HepG2 (cell line): ENCODE results near the gene MFAP4. TPM values are rescaled to one million over a fixed set of nuclear protein-coding genes. Genes with fewer than 3 reads are reported as not detected.

Source experiments
- ATAC-seq: fragments of 200-7000 bp; cut with Tn5 transposase; 3 replicates; pipeline ENCODE4 v1.9.1; 2020; ENCODE audit warnings: mild to moderate bottlenecking, moderate library complexity
- BruUV-seq: library from RNA; stranded (reverse); fragments of 400-500 nt; replicated peaks from 2 replicates; lab custom pipeline; 2021; lab: Mats Ljungman, UMichigan
- CTCF ChIA-PET: fragments of 300-600 bp; formaldehyde crosslinking; extraction: SDS; loops from one replicate; lab custom pipeline; 2021; ENCODE audit warnings: low total read pairs, inconsistent platforms, low intra/inter-chr PET ratio; lab: Yijun Ruan, JAX
- POLR2A ChIA-PET: fragments of 350-600 bp; sonication (Branson Sonifier 250); formaldehyde crosslinking; loops from one replicate; lab custom pipeline; 2020; ENCODE audit warnings: antibody characterized with exemption, inconsistent platforms; lab: Yijun Ruan, JAX
- DNase-seq: peaks from one replicate; pipeline ENCODE4 v3.0.0-alpha.2; 2015; ENCODE audit warnings: low spot score
- FAIRE-seq: peaks from 3 replicates; lab custom pipeline; 2011; peaks lifted over from hg19 to GRCh38; lab: Jason Lieb, UNC
- H2AFZ ChIP-seq: one replicate; pipeline ENCODE4 v1.6.1; 2011; ENCODE audit warnings: low read length, inconsistent platforms
- H3K27ac ChIP-seq: fragments of 300-600 bp; 3 replicates; pipeline ENCODE4 v1.8.0; 2011; ENCODE audit warnings: mixed run types, mild to moderate bottlenecking, mixed read lengths, low read length, inconsistent platforms; ENCODE audit not compliant: insufficient read depth; ENCODE audit errors: extremely low read length
- H3K27me3 ChIP-seq, 2 experiments: fragments of 200-600 bp in 1 of 2; 2 replicates in 1 of 2; 3 replicates in 1 of 2; pipeline versions ENCODE4 v1.6.0 to v1.8.0; 2011; ENCODE audit warnings: low read length in 2 of 2, mild to moderate bottlenecking in 2 of 2, moderate library complexity in 2 of 2, inconsistent platforms in 1 of 2; ENCODE audit not compliant: insufficient read depth in 2 of 2, control insufficient read depth in 1 of 2
- H3K36me3 ChIP-seq, 2 experiments: fragments of 200-600 bp in 1 of 2; replicated peaks in 1 of 2; 2 replicates in 1 of 2; 3 replicates in 1 of 2; pipeline versions ENCODE4 v1.5.1 to v1.8.0; 2011; ENCODE audit warnings: low read length in 2 of 2, inconsistent platforms in 1 of 2; ENCODE audit not compliant: insufficient read depth in 2 of 2, control insufficient read depth in 1 of 2
- H3K4me1 ChIP-seq: 2 replicates; pipeline ENCODE4 v1.5.1; 2012; ENCODE audit warnings: low read length, inconsistent platforms; ENCODE audit not compliant: insufficient read depth
- H3K4me2 ChIP-seq: 2 replicates; pipeline ENCODE4 v1.6.0; 2011; ENCODE audit warnings: low read depth, low read length, inconsistent platforms
- H3K4me3 ChIP-seq, 3 experiments: fragments of 200-600 bp in 1 of 3; sonication (generic), shearing (Covaris generic) in 1 of 3; replicated peaks in 1 of 3; 2 replicates each; pipeline ENCODE4 v1.5.1; 2011 to 2016; ENCODE audit warnings: low read length in 3 of 3, inconsistent platforms in 2 of 3, low read depth in 2 of 3, mild to moderate bottlenecking in 2 of 3, control low read depth in 1 of 3, mixed read lengths in 1 of 3; ENCODE audit not compliant: insufficient read depth in 1 of 3
- H3K79me2 ChIP-seq: one replicate; pipeline ENCODE4 v1.6.1; 2011; ENCODE audit warnings: low read length, inconsistent platforms; ENCODE audit not compliant: insufficient read depth
- H3K9ac ChIP-seq: 2 replicates; pipeline ENCODE4 v1.6.0; 2011; ENCODE audit warnings: mild to moderate bottlenecking, low read depth, low read length, inconsistent platforms; ENCODE audit not compliant: insufficient read depth
- H3K9me3 ChIP-seq: 2 replicates; pipeline ENCODE4 v1.5.1; 2012; ENCODE audit warnings: mild to moderate bottlenecking, low read length
- H4K20me1 ChIP-seq: 2 replicates; pipeline ENCODE4 v1.6.0; 2011; ENCODE audit warnings: inconsistent platforms, mild to moderate bottlenecking, low read length, moderate library complexity; ENCODE audit not compliant: insufficient read depth
- CC2D1A ChIP-seq: sonication (generic); formaldehyde crosslinking; IDR thresholded peaks from 2 replicates; pipeline ENCODE4 v1.8.1; 2023; ENCODE audit warnings: mild to moderate bottlenecking, missing genetic modification reagents
- FOXA1 ChIP-seq, 2 experiments: fragments of 450-650 bp in 1 of 2; sonication (generic) in 1 of 2; formaldehyde crosslinking in 1 of 2; IDR thresholded peaks; 2 replicates each; pipeline versions ENCODE4 v1.4.0 to v1.6.1; 2016 to 2020; ENCODE audit warnings: missing genetic modification reagents in 1 of 2
- PHF5A ChIP-seq: IDR thresholded peaks from one replicate; pipeline ENCODE4 v1.6.1; 2018; ENCODE audit warnings: low read depth, missing genetic modification reagents; ENCODE audit not compliant: unreplicated experiment
- SIN3A ChIP-seq: IDR thresholded peaks from 2 replicates; pipeline ENCODE4 v1.6.1; 2011; ENCODE audit warnings: low read depth, mild to moderate bottlenecking, control low read depth, low read length, borderline replicate concordance
- ZNF235 ChIP-seq: sonication (generic); formaldehyde crosslinking; IDR thresholded peaks from 2 replicates; pipeline ENCODE4 v1.8.1; 2023; ENCODE audit warnings: mild to moderate bottlenecking, missing genetic modification reagents, borderline replicate concordance
- ZNF24 ChIP-seq: fragments of 450-650 bp; IDR thresholded peaks from 2 replicates; pipeline ENCODE4 v1.6.1; 2017; ENCODE audit warnings: antibody characterized with exemption, mild to moderate bottlenecking
- ZNF333 ChIP-seq: sonication (generic); formaldehyde crosslinking; IDR thresholded peaks from 2 replicates; pipeline ENCODE4 v1.4.0; 2020; ENCODE audit warnings: mild to moderate bottlenecking, missing genetic modification reagents, borderline replicate concordance
- ZNF552 ChIP-seq: sonication (generic); formaldehyde crosslinking; IDR thresholded peaks from 2 replicates; pipeline ENCODE4 v1.9.0; 2022; ENCODE audit warnings: missing genetic modification reagents, mild to moderate bottlenecking, borderline replicate concordance
- ZNF766 ChIP-seq: sonication (generic); formaldehyde crosslinking; IDR thresholded peaks from 2 replicates; pipeline ENCODE4 v1.5.0; 2020; ENCODE audit warnings: missing genetic modification reagents, borderline replicate concordance
- ZNF775 ChIP-seq: sonication (generic); formaldehyde crosslinking; IDR thresholded peaks from 2 replicates; pipeline ENCODE4 v1.4.0; 2020; ENCODE audit warnings: missing genetic modification reagents, mild to moderate bottlenecking, moderate library complexity, borderline replicate concordance
- WGBS: methylation state at CpG from one replicate; pipeline ENCODE4 v1.1.6; 2017; ENCODE audit warnings: low lambda C conversion rate; 5-methylcytosine and 5-hydroxymethylcytosine counted together
- in situ Hi-C: cut with HindIII; loops from 2 replicates; pipeline ENCODE4 v1.10.0; 2017; ENCODE audit warnings: low pct_unique_long_range_greater_than_20kb; ENCODE audit not compliant: extremely low pct_ligation_motif_present
- intact Hi-C: fragments of 100-400 bp; cut with micrococcal nuclease; formaldehyde crosslinking; loops from one replicate; pipeline ENCODE4 v1.10.0; 2022; ENCODE audit not compliant: unreplicated experiment
- polyA plus RNA-seq, 8 experiments: library from polyadenylated mRNA; depleted of rRNA in 3 of 8; stranded (reverse) in 7 of 8; unstranded in 1 of 8; fragments of >200 nt; fragmentation: Illumina TruSeq in 4 of 8; extraction: Trizol in 4 of 8; gene quantifications; 2 replicates each; pipeline versions ENCODE4 v1.2.1 to v1.2.3, GENCODE V29; 2011 to 2016; ENCODE audit warnings: low read depth in 4 of 8, missing spikeins in 1 of 8, mixed read lengths in 1 of 8; ENCODE audit not compliant: insufficient read depth in 1 of 8
- total RNA-seq, 5 experiments: library from RNA; depleted of rRNA; stranded (reverse); fragments of >200 nt; fragmentation: Illumina TruSeq; extraction: Trizol; gene quantifications; 2 replicates each; pipeline ENCODE4 v1.2.3, GENCODE V29; 2016; ENCODE audit warnings: low read depth in 1 of 5
- TF ChIP-seq, protein P1 (sequence below): IDR thresholded peaks from 2 replicates; pipeline ENCODE4 v1.6.1; 2012; ENCODE audit warnings: low read length, improper control_type of control experiment
- TF ChIP-seq, protein P2 (sequence below): sonication (generic); formaldehyde crosslinking; IDR thresholded peaks from 2 replicates; pipeline ENCODE4 v1.9.0; 2022; ENCODE audit warnings: missing genetic modification reagents, mild to moderate bottlenecking, borderline replicate concordance

MFAP4 gene
- total and polyA plus RNA-seq, 2 of the 13 experiments (the other 11 are each of a cell fraction or from before 2014, with no cell fraction given), result 0.08 TPM; not detected in 1

DNA sequence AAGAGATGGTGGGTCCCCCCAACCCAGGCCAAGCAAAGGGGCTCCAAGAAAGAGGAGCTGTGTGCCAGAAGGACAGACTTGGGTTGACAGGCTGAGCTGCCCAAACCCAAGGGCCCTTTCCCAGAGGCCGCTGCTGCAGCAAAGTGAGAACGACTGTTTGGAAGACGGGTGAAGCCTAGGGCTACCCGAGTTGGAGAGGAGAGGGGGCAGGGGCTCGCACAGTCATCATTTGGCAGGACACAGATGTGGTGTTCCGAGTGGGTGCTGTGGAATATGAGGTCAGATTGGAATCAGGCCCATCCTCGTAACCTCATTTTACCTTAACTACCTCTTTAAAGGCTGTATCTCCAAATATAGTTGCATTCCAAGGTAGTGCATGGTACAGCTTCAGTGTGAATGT lies 5.3 kb upstream of the MFAP4 start (continued):
- TF ChIP-seq, protein P1, sequence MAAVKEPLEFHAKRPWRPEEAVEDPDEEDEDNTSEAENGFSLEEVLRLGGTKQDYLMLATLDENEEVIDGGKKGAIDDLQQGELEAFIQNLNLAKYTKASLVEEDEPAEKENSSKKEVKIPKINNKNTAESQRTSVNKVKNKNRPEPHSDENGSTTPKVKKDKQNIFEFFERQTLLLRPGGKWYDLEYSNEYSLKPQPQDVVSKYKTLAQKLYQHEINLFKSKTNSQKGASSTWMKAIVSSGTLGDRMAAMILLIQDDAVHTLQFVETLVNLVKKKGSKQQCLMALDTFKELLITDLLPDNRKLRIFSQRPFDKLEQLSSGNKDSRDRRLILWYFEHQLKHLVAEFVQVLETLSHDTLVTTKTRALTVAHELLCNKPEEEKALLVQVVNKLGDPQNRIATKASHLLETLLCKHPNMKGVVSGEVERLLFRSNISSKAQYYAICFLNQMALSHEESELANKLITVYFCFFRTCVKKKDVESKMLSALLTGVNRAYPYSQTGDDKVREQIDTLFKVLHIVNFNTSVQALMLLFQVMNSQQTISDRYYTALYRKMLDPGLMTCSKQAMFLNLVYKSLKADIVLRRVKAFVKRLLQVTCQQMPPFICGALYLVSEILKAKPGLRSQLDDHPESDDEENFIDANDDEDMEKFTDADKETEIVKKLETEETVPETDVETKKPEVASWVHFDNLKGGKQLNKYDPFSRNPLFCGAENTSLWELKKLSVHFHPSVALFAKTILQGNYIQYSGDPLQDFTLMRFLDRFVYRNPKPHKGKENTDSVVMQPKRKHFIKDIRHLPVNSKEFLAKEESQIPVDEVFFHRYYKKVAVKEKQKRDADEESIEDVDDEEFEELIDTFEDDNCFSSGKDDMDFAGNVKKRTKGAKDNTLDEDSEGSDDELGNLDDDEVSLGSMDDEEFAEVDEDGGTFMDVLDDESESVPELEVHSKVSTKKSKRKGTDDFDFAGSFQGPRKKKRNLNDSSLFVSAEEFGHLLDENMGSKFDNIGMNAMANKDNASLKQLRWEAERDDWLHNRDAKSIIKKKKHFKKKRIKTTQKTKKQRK, result no peak
- TF ChIP-seq ZNF775 (CRISPR knock-in tag), result no peak
- TF ChIP-seq, all 625 proteins: peak for 0

DNA sequence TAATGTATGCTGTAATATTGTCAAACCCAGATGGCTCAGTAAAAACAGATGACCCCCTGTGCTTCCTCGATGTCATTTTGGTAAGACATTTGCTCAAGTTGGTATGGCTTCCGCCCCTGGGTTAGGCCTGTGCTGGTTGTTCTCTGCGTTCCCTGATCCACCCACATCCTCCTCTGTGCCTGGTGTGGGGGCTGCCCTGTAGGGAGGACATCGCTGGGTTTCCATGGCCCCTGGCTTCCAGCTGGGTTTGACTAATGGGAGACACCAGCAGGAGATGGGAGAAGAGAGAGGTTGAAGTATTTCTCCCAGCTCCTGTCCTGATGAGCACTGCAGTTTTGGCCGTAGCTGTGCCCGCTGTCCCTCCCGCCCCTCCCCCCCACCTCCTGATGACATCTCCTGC lies 4.4 kb upstream of the MFAP4 start:
- H3K27ac ChIP-seq, result no peak overlapping the region
- peaks cover 17% of the 10 kb centered on the region for H3K4me1 ChIP-seq
- WGBS, result 43% methylated on average over 7 of the region's 7 CpGs
- H4K20me1 ChIP-seq, result no peaks in the 10 kb centered on the region
- no peaks in the 10 kb centered on the region for H3K36me3 ChIP-seq
- in situ Hi-C loops, result no loop called here
- no peak overlapping the region for H2AFZ ChIP-seq
- CTCF ChIA-PET, result no interaction called here
- no peak overlapping the region for H3K9ac ChIP-seq
- POLR2A ChIA-PET, result no interaction called here
- TF ChIP-seq SIN3A (no peak), ZNF333 (no peak), ZNF766 (CRISPR knock-in tag) (no peak), FOXA1 (IDR thresholded peaks at IDR 0.05) (no peak), FOXA1 (CRISPR knock-in tag; IDR thresholded peaks at IDR 0.05) (no peak), ZNF235 (CRISPR knock-in tag) (no peak), CC2D1A (CRISPR knock-in tag) (no peak), ZNF24 (no peak), PHF5A (no peak), ZNF552 (CRISPR knock-in tag) (no peak)
- TF ChIP-seq, protein P2, sequence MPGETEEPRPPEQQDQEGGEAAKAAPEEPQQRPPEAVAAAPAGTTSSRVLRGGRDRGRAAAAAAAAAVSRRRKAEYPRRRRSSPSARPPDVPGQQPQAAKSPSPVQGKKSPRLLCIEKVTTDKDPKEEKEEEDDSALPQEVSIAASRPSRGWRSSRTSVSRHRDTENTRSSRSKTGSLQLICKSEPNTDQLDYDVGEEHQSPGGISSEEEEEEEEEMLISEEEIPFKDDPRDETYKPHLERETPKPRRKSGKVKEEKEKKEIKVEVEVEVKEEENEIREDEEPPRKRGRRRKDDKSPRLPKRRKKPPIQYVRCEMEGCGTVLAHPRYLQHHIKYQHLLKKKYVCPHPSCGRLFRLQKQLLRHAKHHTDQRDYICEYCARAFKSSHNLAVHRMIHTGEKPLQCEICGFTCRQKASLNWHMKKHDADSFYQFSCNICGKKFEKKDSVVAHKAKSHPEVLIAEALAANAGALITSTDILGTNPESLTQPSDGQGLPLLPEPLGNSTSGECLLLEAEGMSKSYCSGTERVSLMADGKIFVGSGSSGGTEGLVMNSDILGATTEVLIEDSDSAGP (CRISPR knock-in tag), result no peak
- no TSS peak for BruUV-seq
- FAIRE-seq (no peak), ATAC-seq (no peak), DNase-seq (no peak)
- H3K9me3 ChIP-seq, result no peaks in the 10 kb centered on the region
- H3K4me3 ChIP-seq, result no peak overlapping the region
- peaks cover 0 to 20% of the 10 kb centered on the region in 2 experiments; a peak in 2 of 5 replicates for H3K27me3 ChIP-seq
- H3K4me2 ChIP-seq, result no peak overlapping the region
- no peaks in the 10 kb centered on the region for H3K79me2 ChIP-seq
- intact Hi-C loops, result no loop called here
